Measurements from ENCODE around the gene AGBL1. TPM values are rescaled to one million over a fixed set of nuclear protein-coding genes. Genes with fewer than 3 reads are reported as not detected.

AGBL1 gene
- total RNA-seq, 2 donors from 2014 or later = 0.23 to 0.91 TPM

DNA sequence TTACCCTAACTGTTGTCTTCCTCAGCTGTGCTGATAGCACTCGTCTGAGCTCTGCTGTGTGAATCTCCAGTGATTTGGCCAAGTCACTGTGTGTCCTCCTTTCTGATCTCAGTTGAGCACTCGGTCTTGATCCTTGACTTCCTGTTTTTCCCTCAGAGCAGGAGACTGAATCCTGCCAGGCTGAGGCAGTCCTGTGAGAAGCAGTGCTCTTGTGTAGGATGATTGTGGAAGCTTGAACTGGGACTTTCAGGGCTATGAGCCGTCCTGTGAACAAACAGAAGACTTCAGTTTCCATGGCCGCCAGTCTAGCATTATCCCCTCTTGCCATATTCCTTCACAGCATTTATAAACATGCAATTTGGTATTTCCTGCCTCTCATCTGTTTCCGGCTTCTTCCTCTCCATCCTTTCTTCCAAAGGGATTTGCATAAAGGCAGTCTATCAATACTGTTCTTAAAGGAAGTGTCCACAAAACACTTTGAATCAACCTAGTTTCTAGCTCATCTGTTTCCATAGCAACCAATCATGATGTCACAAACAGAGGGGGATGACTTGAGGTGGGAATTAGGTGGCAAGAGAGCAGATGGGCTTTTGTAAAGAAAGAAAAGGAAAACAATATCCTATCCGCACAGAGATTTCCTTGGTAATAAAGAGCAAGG, 237.2 kb downstream of the AGBL1 start:
- Histone ChIP-seq H3K36me3 (no peaks in the 10 kb centered on the region), H3K4me3 (no peak overlapping the region), H3K4me1 (replicated peaks) (no peaks in the 10 kb centered on the region), H3K27me3 (replicated peaks; ENCODE audit: insufficient read depth) (no peaks in the 10 kb centered on the region), H3K9me3 (no peaks in the 10 kb centered on the region), H3K27ac (no peak overlapping the region)
- intact Hi-C loops (cut with DNase I) = no loop called here
- TF ChIP-seq, protein P1, sequence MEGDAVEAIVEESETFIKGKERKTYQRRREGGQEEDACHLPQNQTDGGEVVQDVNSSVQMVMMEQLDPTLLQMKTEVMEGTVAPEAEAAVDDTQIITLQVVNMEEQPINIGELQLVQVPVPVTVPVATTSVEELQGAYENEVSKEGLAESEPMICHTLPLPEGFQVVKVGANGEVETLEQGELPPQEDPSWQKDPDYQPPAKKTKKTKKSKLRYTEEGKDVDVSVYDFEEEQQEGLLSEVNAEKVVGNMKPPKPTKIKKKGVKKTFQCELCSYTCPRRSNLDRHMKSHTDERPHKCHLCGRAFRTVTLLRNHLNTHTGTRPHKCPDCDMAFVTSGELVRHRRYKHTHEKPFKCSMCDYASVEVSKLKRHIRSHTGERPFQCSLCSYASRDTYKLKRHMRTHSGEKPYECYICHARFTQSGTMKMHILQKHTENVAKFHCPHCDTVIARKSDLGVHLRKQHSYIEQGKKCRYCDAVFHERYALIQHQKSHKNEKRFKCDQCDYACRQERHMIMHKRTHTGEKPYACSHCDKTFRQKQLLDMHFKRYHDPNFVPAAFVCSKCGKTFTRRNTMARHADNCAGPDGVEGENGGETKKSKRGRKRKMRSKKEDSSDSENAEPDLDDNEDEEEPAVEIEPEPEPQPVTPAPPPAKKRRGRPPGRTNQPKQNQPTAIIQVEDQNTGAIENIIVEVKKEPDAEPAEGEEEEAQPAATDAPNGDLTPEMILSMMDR (IDR thresholded peaks at IDR 0.05) = no peak
- TF ChIP-seq POLR2A (IDR thresholded peaks at IDR 0.05) (no peak), POLR2AphosphoS5 (IDR thresholded peaks at IDR 0.05) (no peak)
- no peak for DNase-seq (ENCODE audit: low spot score)
- 51% methylated on average over 6 of the region's 6 CpGs for WGBS

DNA sequence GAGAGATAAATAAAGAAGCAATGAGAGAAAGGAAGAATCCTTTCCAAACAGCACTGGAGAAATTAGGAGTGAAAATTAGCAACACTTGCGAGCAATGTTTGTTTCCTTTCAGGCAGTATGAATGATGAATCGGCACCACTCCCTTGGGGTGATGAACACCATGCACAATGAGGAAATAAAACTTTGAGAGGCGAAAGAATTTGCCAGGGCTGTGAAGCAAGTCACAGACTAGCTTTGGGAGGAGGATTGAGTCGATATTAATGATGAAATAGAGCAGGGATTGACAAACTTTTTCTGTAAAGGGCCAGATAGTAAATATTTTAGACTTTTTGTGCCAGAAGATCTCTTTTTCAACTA, 237.7 kb downstream of the AGBL1 start:
- H3K36me3 ChIP-seq = no peaks in the 10 kb centered on the region
- no peak overlapping the region for H3K4me3 ChIP-seq
- 81% methylated on average over 4 of the region's 4 CpGs for WGBS
- H3K4me1 ChIP-seq (replicated peaks) = no peaks in the 10 kb centered on the region
- intact Hi-C loops (cut with DNase I) = no loop called here
- TF ChIP-seq POLR2A (IDR thresholded peaks at IDR 0.05) (no peak), POLR2AphosphoS5 (IDR thresholded peaks at IDR 0.05) (no peak)
- TF ChIP-seq, protein P1 (IDR thresholded peaks at IDR 0.05) = no peak
- H3K27me3 ChIP-seq (replicated peaks; ENCODE audit: insufficient read depth) = no peaks in the 10 kb centered on the region
- no peaks in the 10 kb centered on the region for H3K9me3 ChIP-seq
- no peak for DNase-seq (ENCODE audit: low spot score)
- no peak overlapping the region for H3K27ac ChIP-seq

DNA sequence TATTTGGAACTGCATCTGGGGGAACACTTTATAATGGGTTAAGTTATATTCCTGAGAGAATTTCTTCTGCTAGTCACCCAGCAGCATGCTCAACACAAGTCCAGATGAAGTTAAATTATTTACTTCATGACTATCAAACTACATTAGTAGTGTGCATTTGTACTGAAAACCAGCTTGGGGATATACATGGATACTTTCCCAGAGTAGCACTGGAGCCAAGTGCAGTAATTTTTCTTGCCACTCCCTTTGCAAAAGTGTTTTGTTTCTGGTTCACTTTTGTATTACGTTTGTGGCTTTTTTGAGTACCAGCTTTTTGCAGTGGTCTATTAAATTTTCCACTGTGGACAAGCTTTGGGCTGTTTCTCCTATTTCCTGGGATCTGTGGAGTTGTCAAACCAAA, 243.0 kb downstream of the AGBL1 start:
- 41% methylated on average over 1 of the region's 1 CpG for WGBS
- intact Hi-C loops (cut with DNase I) = no loop called here
- Histone ChIP-seq H3K27me3 (replicated peaks; ENCODE audit: insufficient read depth) (no peaks in the 10 kb centered on the region), H3K27ac (no peak overlapping the region), H3K4me3 (no peak overlapping the region), H3K4me1 (replicated peaks) (no peaks in the 10 kb centered on the region), H3K9me3 (no peaks in the 10 kb centered on the region), H3K36me3 (no peaks in the 10 kb centered on the region)
- no peak for DNase-seq (ENCODE audit: low spot score)
- TF ChIP-seq, protein P1 (IDR thresholded peaks at IDR 0.05) = no peak
- TF ChIP-seq POLR2A (IDR thresholded peaks at IDR 0.05) = no peak
- no peak for TF ChIP-seq POLR2AphosphoS5 (IDR thresholded peaks at IDR 0.05)

DNA sequence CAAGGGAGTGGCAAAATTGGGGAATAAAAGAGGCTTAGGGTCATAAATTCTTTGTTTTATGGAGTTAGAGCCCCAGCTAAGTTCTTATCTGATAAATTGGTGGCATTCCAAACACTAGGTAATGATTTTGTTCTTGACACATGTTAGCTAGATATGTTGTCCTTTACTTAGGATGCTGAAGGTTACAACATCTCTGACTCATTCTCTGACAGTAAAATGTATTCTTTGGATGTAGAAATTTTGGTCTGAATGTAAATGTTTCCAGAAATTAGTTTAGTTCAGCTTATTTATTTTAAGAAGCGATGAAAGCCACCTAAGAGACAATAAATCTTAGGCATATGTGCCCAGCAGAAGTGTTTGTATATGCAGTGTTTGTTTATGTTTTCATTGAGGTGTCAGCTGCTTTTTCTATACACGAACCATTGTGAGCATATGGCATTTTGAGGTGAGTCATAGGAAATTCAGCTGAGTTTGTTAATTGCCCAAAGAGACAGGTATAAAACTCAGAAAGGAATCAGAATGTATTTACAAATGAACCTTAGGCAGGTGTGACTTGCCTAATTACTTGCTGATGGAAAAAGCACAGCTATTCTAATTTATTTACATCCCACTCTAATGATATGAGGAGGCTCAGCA, 247.7 kb downstream of the AGBL1 start:
- H3K27me3 ChIP-seq (replicated peaks; ENCODE audit: insufficient read depth) = no peaks in the 10 kb centered on the region
- no peak overlapping the region for H3K4me3 ChIP-seq
- no peak for DNase-seq (ENCODE audit: low spot score)
- H3K36me3 ChIP-seq = no peaks in the 10 kb centered on the region
- intact Hi-C loops (cut with DNase I) = no loop called here
- no peaks in the 10 kb centered on the region for H3K4me1 ChIP-seq (replicated peaks)
- no peak for TF ChIP-seq POLR2AphosphoS5 (IDR thresholded peaks at IDR 0.05)
- no peak for TF ChIP-seq POLR2A (IDR thresholded peaks at IDR 0.05)
- TF ChIP-seq, protein P1 (IDR thresholded peaks at IDR 0.05) = no peak
- WGBS = 32% methylated on average over 2 of the region's 2 CpGs
- H3K27ac ChIP-seq = no peak overlapping the region
- H3K9me3 ChIP-seq = no peaks in the 10 kb centered on the region

DNA sequence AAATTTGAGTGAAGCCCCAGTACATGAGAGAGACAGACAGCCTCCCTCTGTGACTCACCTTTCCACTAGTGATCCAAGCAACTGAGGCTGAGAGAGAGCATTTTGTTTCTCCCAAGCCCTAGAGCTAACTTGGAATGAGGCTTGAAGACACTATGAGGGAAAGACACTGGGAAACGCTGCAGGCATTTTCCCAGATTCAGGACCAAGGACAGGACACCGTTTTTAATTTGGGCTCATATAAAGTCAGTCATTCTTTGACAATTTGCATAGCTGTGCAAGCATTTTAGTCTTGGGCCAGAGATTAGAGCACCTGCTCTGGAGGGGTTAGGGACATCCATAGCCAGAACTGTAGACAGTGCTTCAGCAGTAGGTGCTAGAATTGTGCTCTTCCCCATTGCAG, 249.0 kb downstream of the AGBL1 start:
- WGBS = 55% methylated on average over 2 of the region's 2 CpGs
- TF ChIP-seq, protein P1 (IDR thresholded peaks at IDR 0.05) = no peak
- TF ChIP-seq POLR2AphosphoS5 (IDR thresholded peaks at IDR 0.05) (no peak), POLR2A (IDR thresholded peaks at IDR 0.05) (no peak)
- intact Hi-C loops (cut with DNase I) = no loop called here

More for the DNA sequence above, 249.0 kb downstream of the AGBL1 start:
- no peaks in the 10 kb centered on the region for H3K36me3 ChIP-seq
- H3K27me3 ChIP-seq (replicated peaks; ENCODE audit: insufficient read depth) = no peaks in the 10 kb centered on the region
- no peak overlapping the region for H3K27ac ChIP-seq
- DNase-seq (ENCODE audit: low spot score) = no peak
- H3K9me3 ChIP-seq = no peaks in the 10 kb centered on the region
- H3K4me3 ChIP-seq = no peak overlapping the region
- H3K4me1 ChIP-seq (replicated peaks) = no peaks in the 10 kb centered on the region

All from prostate gland (tissue), 2 donors.